Endothelial cell of umbilical vein (primary cell): ENCODE results near the gene TNS1.

Source experiments
- EZH2 ChIP-seq: IDR thresholded peaks from 2 replicates; pipeline ENCODE4 v1.6.1; 2012; ENCODE audit warnings: borderline replicate concordance, low read depth, mild to moderate bottlenecking, moderate library complexity, low read length, inconsistent platforms; ENCODE audit not compliant: severe bottlenecking
- POLR2A ChIP-seq: IDR thresholded peaks from 2 replicates; pipeline ENCODE4 v1.6.1; 2012; ENCODE audit warnings: low read depth, mild to moderate bottlenecking, control low read depth, low read length
- TF ChIP-seq, protein P1 (sequence below), 2 donors: IDR thresholded peaks; 1 replicate in 1 of 2; 2 replicates in 1 of 2; pipeline ENCODE4 v1.5.1; 2011; ENCODE audit warnings: low read length in 2 of 2, mild to moderate bottlenecking in 2 of 2, moderate library complexity in 2 of 2, control low read depth in 1 of 2, inconsistent platforms in 1 of 2, low read depth in 1 of 2; ENCODE audit not compliant: insufficient read depth in 1 of 2; ENCODE audit errors: extremely low read depth in 1 of 2

DNA sequence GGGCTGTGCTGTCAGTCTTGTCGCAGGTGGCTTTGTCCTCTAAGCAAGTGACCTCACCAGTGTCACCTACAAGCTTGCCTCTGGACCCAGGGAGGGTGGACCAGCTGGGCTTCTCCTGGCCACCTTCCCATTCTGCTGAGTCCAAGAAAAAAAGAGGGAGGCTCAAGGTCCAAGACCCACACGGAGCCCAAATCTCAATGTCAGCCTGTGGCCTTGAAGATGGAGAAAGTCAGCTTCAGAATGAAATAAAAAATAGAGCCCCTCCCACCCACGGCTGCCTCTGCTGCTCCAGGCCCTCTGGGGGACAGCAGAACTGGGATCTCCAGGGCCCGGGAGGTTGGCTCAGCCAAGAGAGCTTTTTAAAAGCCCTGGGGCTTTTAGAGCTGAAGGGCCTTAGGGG is 145.9 kb downstream of the TNS1 start:
- TF ChIP-seq, protein P1, sequence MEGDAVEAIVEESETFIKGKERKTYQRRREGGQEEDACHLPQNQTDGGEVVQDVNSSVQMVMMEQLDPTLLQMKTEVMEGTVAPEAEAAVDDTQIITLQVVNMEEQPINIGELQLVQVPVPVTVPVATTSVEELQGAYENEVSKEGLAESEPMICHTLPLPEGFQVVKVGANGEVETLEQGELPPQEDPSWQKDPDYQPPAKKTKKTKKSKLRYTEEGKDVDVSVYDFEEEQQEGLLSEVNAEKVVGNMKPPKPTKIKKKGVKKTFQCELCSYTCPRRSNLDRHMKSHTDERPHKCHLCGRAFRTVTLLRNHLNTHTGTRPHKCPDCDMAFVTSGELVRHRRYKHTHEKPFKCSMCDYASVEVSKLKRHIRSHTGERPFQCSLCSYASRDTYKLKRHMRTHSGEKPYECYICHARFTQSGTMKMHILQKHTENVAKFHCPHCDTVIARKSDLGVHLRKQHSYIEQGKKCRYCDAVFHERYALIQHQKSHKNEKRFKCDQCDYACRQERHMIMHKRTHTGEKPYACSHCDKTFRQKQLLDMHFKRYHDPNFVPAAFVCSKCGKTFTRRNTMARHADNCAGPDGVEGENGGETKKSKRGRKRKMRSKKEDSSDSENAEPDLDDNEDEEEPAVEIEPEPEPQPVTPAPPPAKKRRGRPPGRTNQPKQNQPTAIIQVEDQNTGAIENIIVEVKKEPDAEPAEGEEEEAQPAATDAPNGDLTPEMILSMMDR (IDR thresholded peaks at IDR 0.05; ENCODE audit: extremely low read depth in 1 of 2, insufficient read depth in 1 of 2, low read depth in 1 of 2, low read length in 2 of 2), result no peak
- TF ChIP-seq POLR2A, result no peak
- TF ChIP-seq EZH2, result no peak
